ENCODE results near the gene DPH2.

Gene DPH2

DNA sequence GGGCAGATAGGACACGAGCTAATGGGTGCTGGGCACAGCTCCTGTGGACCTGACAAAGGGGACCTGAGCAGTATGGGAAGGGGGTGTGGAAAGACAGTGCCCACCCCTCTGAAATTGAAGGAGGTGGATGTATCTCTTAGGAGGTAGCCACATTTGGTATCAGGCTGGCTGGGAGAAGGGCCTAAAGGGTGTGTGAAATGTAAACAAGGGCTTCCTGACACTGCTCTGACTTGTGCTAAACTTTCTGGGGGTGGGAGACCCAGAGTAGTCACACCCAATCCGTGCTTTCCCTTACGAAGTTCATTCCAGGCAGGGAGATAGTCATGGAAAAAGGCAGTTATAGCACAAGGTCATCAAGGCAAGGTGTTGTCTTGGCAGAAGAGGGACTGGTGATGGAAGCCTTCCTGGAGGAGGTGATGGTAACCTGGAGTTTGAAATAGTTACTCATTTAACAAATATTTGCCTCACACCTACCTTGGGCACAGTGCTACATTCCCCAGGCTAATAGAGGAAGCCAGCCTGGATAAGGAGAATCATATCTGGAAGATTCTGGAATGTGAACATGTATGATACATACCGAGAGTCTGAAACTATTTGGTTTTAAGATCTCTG is 16.3 kb downstream of the DPH2 start:
- Histone ChIP-seq H3F3A (ENCODE audit: low read depth) (no peaks in the 10 kb centered on the region), H3K27me3 (ENCODE audit: insufficient read depth, low read length, poor library complexity, severe bottlenecking) (no peaks in the 10 kb centered on the region), H3K4me1 (ENCODE audit: insufficient read depth, low read length, poor library complexity, severe bottlenecking) (no peaks in the 10 kb centered on the region), H2AFZ (ENCODE audit: low read length) (no peak overlapping the region), H3K9ac (ENCODE audit: low read depth, low read length, poor library complexity, severe bottlenecking) (no peak overlapping the region), H4K20me1 (ENCODE audit: insufficient read depth, low read length, poor library complexity, severe bottlenecking) (no peaks in the 10 kb centered on the region), H3K4me3 (ENCODE audit: low read length, poor library complexity, severe bottlenecking) (no peak overlapping the region), H3K9me2 (replicated peaks; ENCODE audit: low read depth, low read length) (no peaks in the 10 kb centered on the region), H3K36me3 (ENCODE audit: insufficient read depth, low read length) (no peaks in the 10 kb centered on the region; the same call in 1 of the 2 replicates), H3K9me3 (ENCODE audit: insufficient read depth, low read depth, low read length) (no peaks in the 10 kb centered on the region), H3K79me2 (ENCODE audit: insufficient read depth, low read length) (peaks cover 5% of the 10 kb centered on the region; the same call in 1 of the 2 replicates), H3K4me2 (ENCODE audit: low read depth, low read length, poor library complexity, severe bottlenecking) (no peak overlapping the region)
- TF ChIP-seq, protein P1, sequence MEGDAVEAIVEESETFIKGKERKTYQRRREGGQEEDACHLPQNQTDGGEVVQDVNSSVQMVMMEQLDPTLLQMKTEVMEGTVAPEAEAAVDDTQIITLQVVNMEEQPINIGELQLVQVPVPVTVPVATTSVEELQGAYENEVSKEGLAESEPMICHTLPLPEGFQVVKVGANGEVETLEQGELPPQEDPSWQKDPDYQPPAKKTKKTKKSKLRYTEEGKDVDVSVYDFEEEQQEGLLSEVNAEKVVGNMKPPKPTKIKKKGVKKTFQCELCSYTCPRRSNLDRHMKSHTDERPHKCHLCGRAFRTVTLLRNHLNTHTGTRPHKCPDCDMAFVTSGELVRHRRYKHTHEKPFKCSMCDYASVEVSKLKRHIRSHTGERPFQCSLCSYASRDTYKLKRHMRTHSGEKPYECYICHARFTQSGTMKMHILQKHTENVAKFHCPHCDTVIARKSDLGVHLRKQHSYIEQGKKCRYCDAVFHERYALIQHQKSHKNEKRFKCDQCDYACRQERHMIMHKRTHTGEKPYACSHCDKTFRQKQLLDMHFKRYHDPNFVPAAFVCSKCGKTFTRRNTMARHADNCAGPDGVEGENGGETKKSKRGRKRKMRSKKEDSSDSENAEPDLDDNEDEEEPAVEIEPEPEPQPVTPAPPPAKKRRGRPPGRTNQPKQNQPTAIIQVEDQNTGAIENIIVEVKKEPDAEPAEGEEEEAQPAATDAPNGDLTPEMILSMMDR (conservative IDR thresholded peaks at IDR 0.05; ENCODE audit: low read length), result no peak
- no peak for TF ChIP-seq EZH2phosphoT487 (IDR thresholded peaks at IDR 0.05; ENCODE audit: borderline replicate concordance)

DNA sequence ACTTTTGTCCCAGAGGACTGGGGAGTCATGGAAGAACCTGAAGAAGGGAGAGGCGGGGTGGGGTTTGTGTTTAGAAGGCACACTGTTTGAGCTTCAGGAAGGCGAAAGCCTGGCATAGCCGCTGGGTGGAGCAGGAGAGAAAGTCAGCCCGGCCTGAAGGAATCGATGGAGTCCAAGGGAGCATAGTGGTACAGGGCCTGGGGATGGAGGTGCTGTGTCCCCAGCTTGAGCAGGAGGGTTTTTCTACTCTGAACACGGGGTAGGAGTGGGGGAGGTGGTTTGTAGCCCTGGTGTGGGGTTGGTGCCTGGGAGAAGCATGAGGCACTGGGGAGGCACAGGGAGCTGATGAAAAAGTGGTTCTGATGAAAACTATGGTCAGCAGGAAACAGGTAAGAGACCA is 16.9 kb downstream of the DPH2 start:
- H3K9me2 ChIP-seq (replicated peaks; ENCODE audit: low read depth, low read length), result no peaks in the 10 kb centered on the region
- H3K79me2 ChIP-seq (ENCODE audit: insufficient read depth, low read length), result peaks cover 3% of the 10 kb centered on the region; the same call in 1 of the 2 replicates
- no peak overlapping the region for H3K4me3 ChIP-seq (ENCODE audit: low read length, poor library complexity, severe bottlenecking)
- H3K27me3 ChIP-seq (ENCODE audit: insufficient read depth, low read length, poor library complexity, severe bottlenecking), result no peaks in the 10 kb centered on the region
- H4K20me1 ChIP-seq (ENCODE audit: insufficient read depth, low read length, poor library complexity, severe bottlenecking), result no peaks in the 10 kb centered on the region
- no peaks in the 10 kb centered on the region for H3K4me1 ChIP-seq (ENCODE audit: insufficient read depth, low read length, poor library complexity, severe bottlenecking)
- no peak overlapping the region for H3K9ac ChIP-seq (ENCODE audit: low read depth, low read length, poor library complexity, severe bottlenecking)
- no peak overlapping the region for H3K4me2 ChIP-seq (ENCODE audit: low read depth, low read length, poor library complexity, severe bottlenecking)
- H3K36me3 ChIP-seq (ENCODE audit: insufficient read depth, low read length), result no peaks in the 10 kb centered on the region; the same call in 1 of the 2 replicates
- H3F3A ChIP-seq (ENCODE audit: low read depth), result no peaks in the 10 kb centered on the region
- no peak for TF ChIP-seq EZH2phosphoT487 (IDR thresholded peaks at IDR 0.05; ENCODE audit: borderline replicate concordance)
- no peaks in the 10 kb centered on the region for H3K9me3 ChIP-seq (ENCODE audit: insufficient read depth, low read depth, low read length)
- H2AFZ ChIP-seq (ENCODE audit: low read length), result no peak overlapping the region

DNA sequence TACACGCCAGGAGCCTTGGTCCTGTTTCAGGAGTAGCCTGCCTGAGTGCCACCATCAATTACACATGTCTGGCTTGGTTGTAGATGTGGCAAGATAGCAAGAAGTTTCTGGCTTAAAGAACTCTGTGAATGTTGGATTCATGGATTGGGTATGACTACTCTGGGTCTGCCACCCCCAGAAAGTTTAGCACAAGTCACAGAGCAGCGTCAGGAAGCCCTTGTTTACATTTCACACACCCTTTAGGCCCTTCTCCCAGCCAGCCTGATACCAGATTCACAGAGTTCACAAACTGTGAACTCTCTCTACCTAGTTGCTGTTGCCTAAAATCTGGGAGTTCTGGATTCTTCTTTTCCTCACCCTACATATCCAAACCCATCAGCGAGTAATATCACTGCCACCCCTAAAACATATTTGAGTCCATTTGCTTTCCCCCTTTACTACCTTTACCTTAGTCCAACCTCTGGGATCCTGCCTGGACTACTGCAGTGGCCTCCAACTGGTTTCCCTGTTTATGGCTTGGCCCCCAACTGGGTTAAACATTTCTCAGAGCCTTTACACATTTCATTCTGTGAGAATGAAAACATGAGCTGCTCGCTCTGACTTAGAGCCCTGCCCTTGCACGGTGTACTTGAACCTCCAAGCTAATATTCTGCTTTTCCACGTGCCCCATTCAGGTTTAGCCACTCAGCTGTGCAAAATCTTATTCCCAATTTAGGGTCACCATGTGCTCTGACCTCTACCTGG is 17.5 kb downstream of the DPH2 start:
- Histone ChIP-seq H4K20me1 (ENCODE audit: insufficient read depth, low read length, poor library complexity, severe bottlenecking) (no peaks in the 10 kb centered on the region), H3K9ac (ENCODE audit: low read depth, low read length, poor library complexity, severe bottlenecking) (no peak overlapping the region), H3K9me2 (replicated peaks; ENCODE audit: low read depth, low read length) (no peaks in the 10 kb centered on the region), H3K4me2 (ENCODE audit: low read depth, low read length, poor library complexity, severe bottlenecking) (no peak overlapping the region), H2AFZ (ENCODE audit: low read length) (no peak overlapping the region), H3K4me1 (ENCODE audit: insufficient read depth, low read length, poor library complexity, severe bottlenecking) (peaks cover 4% of the 10 kb centered on the region), H3K27me3 (ENCODE audit: insufficient read depth, low read length, poor library complexity, severe bottlenecking) (no peaks in the 10 kb centered on the region), H3F3A (ENCODE audit: low read depth) (no peaks in the 10 kb centered on the region), H3K4me3 (ENCODE audit: low read length, poor library complexity, severe bottlenecking) (no peak overlapping the region), H3K36me3 (ENCODE audit: insufficient read depth, low read length) (no peaks in the 10 kb centered on the region; the same call in 1 of the 2 replicates), H3K9me3 (ENCODE audit: insufficient read depth, low read depth, low read length) (no peaks in the 10 kb centered on the region), H3K79me2 (ENCODE audit: insufficient read depth, low read length) (no peaks in the 10 kb centered on the region)
- TF ChIP-seq, protein P1 (conservative IDR thresholded peaks at IDR 0.05; ENCODE audit: low read length), result no peak
